ENCODE data around the gene SRRD. TPM values are rescaled to one million over a fixed set of nuclear protein-coding genes. Genes with fewer than 3 reads are reported as not detected.

Gene SRRD
- total RNA-seq, 1 donor from 2014 or later: 9.5 TPM

- DNase-seq (ENCODE audit: low spot score) (no peak), ATAC-seq (no peak)
These were observed 31.3 kb upstream of the SRRD start for GRCh38 chr22:26452236-26453016.

- no peak for DNase-seq (ENCODE audit: low spot score)
- no peak for ATAC-seq
These were observed 30.5 kb upstream of the SRRD start for GRCh38 chr22:26453216-26453615.

GRCh38 chr22:26453812-26454500, 29.7 kb upstream of the SRRD start:
- no peak for ATAC-seq

GRCh38 chr22:26457661-26458272, 25.9 kb upstream of the SRRD start:
- DNase-seq (ENCODE audit: low spot score) (no peak), ATAC-seq (no peak)

More at GRCh38 chr22:26453812-26454500, 29.7 kb upstream of the SRRD start:
- DNase-seq (ENCODE audit: low spot score): no peak

GRCh38 chr22:26460202-26460601, 23.5 kb upstream of the SRRD start:
- DNase-seq (ENCODE audit: low spot score) (no peak), ATAC-seq (no peak)

- ATAC-seq: peak; percentile 85
- no peak for DNase-seq (ENCODE audit: low spot score)
These were observed 22.4 kb upstream of the SRRD start for GRCh38 chr22:26461188-26461810.

GRCh38 chr22:26462051-26462450, 21.6 kb upstream of the SRRD start:
- DNase-seq (ENCODE audit: low spot score): no peak

GRCh38 chr22:26462641-26463040, 21.0 kb upstream of the SRRD start:
- DNase-seq (ENCODE audit: low spot score) (no peak), ATAC-seq (no peak)

More at GRCh38 chr22:26462051-26462450, 21.6 kb upstream of the SRRD start:
- ATAC-seq: no peak

- DNase-seq (ENCODE audit: low spot score) (no peak), ATAC-seq (peak; percentile 69)
These were observed 20.5 kb upstream of the SRRD start for GRCh38 chr22:26463101-26463661.

GRCh38 chr22:26463688-26464087, 20.0 kb upstream of the SRRD start:
- no peak for DNase-seq (ENCODE audit: low spot score)
- no peak for ATAC-seq

- ATAC-seq (no peak), DNase-seq (ENCODE audit: low spot score) (no peak)
These were observed 19.4 kb upstream of the SRRD start for GRCh38 chr22:26464312-26464711.

- ATAC-seq (no peak), DNase-seq (ENCODE audit: low spot score) (no peak)
These were observed 17.5 kb upstream of the SRRD start for GRCh38 chr22:26466196-26466595.

GRCh38 chr22:26470807-26471206, 12.9 kb upstream of the SRRD start:
- ATAC-seq: no peak
- no peak for DNase-seq (ENCODE audit: low spot score)

- ATAC-seq: no peak
These were observed 12.2 kb upstream of the SRRD start for GRCh38 chr22:26471522-26471921.

GRCh38 chr22:26474682-26475081, 9.0 kb upstream of the SRRD start:
- DNase-seq (ENCODE audit: low spot score) (no peak), ATAC-seq (no peak)

More at GRCh38 chr22:26471522-26471921, 12.2 kb upstream of the SRRD start:
- no peak for DNase-seq (ENCODE audit: low spot score)

- no peak for DNase-seq (ENCODE audit: low spot score)
- no peak for ATAC-seq
These were observed 6.9 kb upstream of the SRRD start for GRCh38 chr22:26476705-26477340.

- DNase-seq (ENCODE audit: low spot score) (no peak), ATAC-seq (no peak)
These were observed 6.3 kb upstream of the SRRD start for GRCh38 chr22:26477341-26477731.

- ATAC-seq: no peak
- no peak for DNase-seq (ENCODE audit: low spot score)
These were observed 4.5 kb upstream of the SRRD start for GRCh38 chr22:26479043-26479791.

GRCh38 chr22:26479792-26480610, 3.7 kb upstream of the SRRD start:
- ATAC-seq (peak; percentile 41), DNase-seq (ENCODE audit: low spot score) (no peak)
